K562 (cell line): ENCODE data around the gene IFT122. TPM values are rescaled to one million over a fixed set of nuclear protein-coding genes. Genes with fewer than 3 reads are reported as not detected.
A peak's percentile ranks its signal among the peaks of the same experiment; 100 is the strongest.

Experiments used
- CBX5 ChIP-seq: IDR thresholded peaks from 2 replicates; pipeline ENCODE4 v1.6.1; 2014; ENCODE audit warnings: low read depth, borderline replicate concordance
- HCFC1 ChIP-seq: IDR thresholded peaks from 2 replicates; pipeline ENCODE4 v1.6.1; 2012; ENCODE audit warnings: low read depth, low read length, improper control_type of control experiment
- HIVEP1 ChIP-seq: fragments of 250-450 bp; sonication (Bioruptor Pico); IDR thresholded peaks from 2 replicates; pipeline ENCODE4 v1.4.0; 2020; ENCODE audit warnings: mild to moderate bottlenecking
- HNRNPH1 ChIP-seq: fragments of 200-400 bp; formaldehyde crosslinking; optimal IDR thresholded peaks from 2 replicates; pipeline ENCODE3; 2017; ENCODE audit warnings: low read depth, mild to moderate bottlenecking, low read length, moderate library complexity
- JUN ChIP-seq, 2 experiments: sonication (generic) in 1 of 2; formaldehyde crosslinking in 1 of 2; IDR thresholded peaks; 2 replicates each; pipeline versions ENCODE4 v1.6.1 to v1.8.0; 2012 to 2022; ENCODE audit warnings: borderline replicate concordance in 2 of 2, mild to moderate bottlenecking in 2 of 2, improper control_type of control experiment in 1 of 2, low read depth in 1 of 2, low read length in 1 of 2, missing genetic modification reagents in 1 of 2
- MECOM ChIP-seq: fragments of 250-450 bp; sonication (Bioruptor Pico); IDR thresholded peaks from 2 replicates; pipeline ENCODE4 v1.8.0; 2022; ENCODE audit warnings: inconsistent platforms
- MEF2A ChIP-seq: IDR thresholded peaks from 2 replicates; pipeline ENCODE4 v1.6.1; 2011; ENCODE audit warnings: low read depth, mild to moderate bottlenecking, low read length, moderate library complexity; ENCODE audit not compliant: control insufficient read depth
- NCOA2 ChIP-seq, 2 experiments: fragments of 450-650 bp; IDR thresholded peaks; 2 replicates each; pipeline ENCODE4 v1.6.1; 2018; ENCODE audit warnings: mild to moderate bottlenecking in 2 of 2, moderate library complexity in 1 of 2; ENCODE audit not compliant: partially characterized antibody in 2 of 2
- NCOR1 ChIP-seq: fragments of 450-650 bp; IDR thresholded peaks from 2 replicates; pipeline ENCODE4 v1.6.1; 2016; ENCODE audit warnings: mild to moderate bottlenecking, moderate library complexity
- NFYB ChIP-seq: IDR thresholded peaks from 2 replicates; pipeline ENCODE4 v1.6.1; 2011; ENCODE audit warnings: mild to moderate bottlenecking, moderate library complexity; ENCODE audit not compliant: insufficient read length; ENCODE audit errors: extremely low read depth
- NR1H2 ChIP-seq: sonication (generic); formaldehyde crosslinking; IDR thresholded peaks from 2 replicates; pipeline ENCODE4 v1.4.0; 2020; ENCODE audit warnings: mild to moderate bottlenecking, missing genetic modification reagents
- RBBP5 ChIP-seq: fragments of 200-600 bp; sonication (generic); IDR thresholded peaks from 2 replicates; pipeline ENCODE4 v1.6.1; 2012; ENCODE audit warnings: borderline replicate concordance, mild to moderate bottlenecking, low read length, control low read depth, inconsistent platforms; ENCODE audit not compliant: insufficient read depth, poor library complexity, severe bottlenecking
- SMAD3 ChIP-seq: fragments of 450-650 bp; formaldehyde crosslinking; conservative IDR thresholded peaks from 2 replicates; pipeline ENCODE4 v1.4.0; 2020; ENCODE audit warnings: mild to moderate bottlenecking
- SRSF1 ChIP-seq: fragments of 200-400 bp; formaldehyde crosslinking; IDR thresholded peaks from 2 replicates; pipeline ENCODE4 v1.6.1; 2017; ENCODE audit warnings: mild to moderate bottlenecking, low read depth, low read length, moderate library complexity
- TAL1 ChIP-seq: fragments of 450-650 bp; IDR thresholded peaks from 2 replicates; pipeline ENCODE4 v1.6.1; 2016; ENCODE audit warnings: mild to moderate bottlenecking
- TSC22D4 ChIP-seq: fragments of 450-650 bp; IDR thresholded peaks from 2 replicates; pipeline ENCODE4 v1.6.1; 2016; ENCODE audit warnings: missing genetic modification characterization, missing biosample characterization, control low read depth
- ZNF146 ChIP-seq: IDR thresholded peaks from one replicate; pipeline ENCODE4 v1.6.1; 2018; ENCODE audit warnings: missing compliant biosample characterization; ENCODE audit not compliant: unreplicated experiment
- ZNF253 ChIP-seq: fragments of 250-450 bp; sonication (Bioruptor Pico); conservative IDR thresholded peaks from 2 replicates; pipeline ENCODE4 v1.6.1; 2021; ENCODE audit warnings: mild to moderate bottlenecking
- ZNF507 ChIP-seq: conservative IDR thresholded peaks from 2 replicates; pipeline ENCODE4 v1.6.1; 2017; ENCODE audit warnings: missing genetic modification characterization, missing compliant biosample characterization
- ZNF695 ChIP-seq: fragments of 450-650 bp; formaldehyde crosslinking; IDR thresholded peaks from 2 replicates; pipeline ENCODE4 v1.4.0; 2020; ENCODE audit warnings: mild to moderate bottlenecking, moderate library complexity
- ZNF75A ChIP-seq: fragments of 450-650 bp; formaldehyde crosslinking; IDR thresholded peaks from 2 replicates; pipeline ENCODE4 v1.4.0; 2020; ENCODE audit warnings: mild to moderate bottlenecking
- polyA plus RNA-seq, 8 experiments: library from polyadenylated mRNA; depleted of rRNA in 4 of 8; stranded (reverse) in 5 of 8; unstranded in 3 of 8; fragments of >200 nt; fragmentation: Nextera tagmentation in 2 of 8; fragmentation: Illumina TruSeq in 1 of 8; extraction: Ambion mirVana in 2 of 8; extraction: Trizol in 1 of 8; gene quantifications; 2 replicates each; pipeline versions ENCODE4 v1.2.1 to v1.2.3, GENCODE V29; 2011 to 2014; ENCODE audit warnings: inconsistent platforms in 1 of 8, missing spikeins in 1 of 8
- total RNA-seq, 7 experiments: library from RNA; depleted of rRNA in 6 of 7; stranded (reverse); fragments of >200 nt in 6 of 7; fragmentation: Illumina TruSeq in 2 of 7; extraction: Trizol in 2 of 7; gene quantifications; 2 replicates each; pipeline versions ENCODE4 v1.2.1 to v1.2.3, GENCODE V29; 2011 to 2021; ENCODE audit warnings: low replicate concordance in 1 of 7
- TF ChIP-seq, protein P1 (sequence below): fragments of 250-450 bp; sonication (Bioruptor Pico); IDR thresholded peaks from 2 replicates; pipeline ENCODE4 v1.5.1; 2021; ENCODE audit warnings: mild to moderate bottlenecking
- TF ChIP-seq, protein P2 (sequence below): sonication (generic); formaldehyde crosslinking; IDR thresholded peaks from 2 replicates; pipeline ENCODE4 v1.4.0; 2020; ENCODE audit warnings: mild to moderate bottlenecking, missing genetic modification reagents
- TF ChIP-seq, protein P3 (sequence below): fragments of 450-650 bp; formaldehyde crosslinking; IDR thresholded peaks from 2 replicates; pipeline ENCODE4 v1.4.0; 2022; ENCODE audit warnings: mild to moderate bottlenecking, moderate library complexity
- TF ChIP-seq, protein P4 (sequence below): sonication (generic); formaldehyde crosslinking; IDR thresholded peaks from 2 replicates; pipeline ENCODE4 v1.8.0; 2023; ENCODE audit warnings: mild to moderate bottlenecking, missing genetic modification reagents

IFT122 gene
- total and polyA plus RNA-seq, 9 of the 15 experiments (the other 6 are each of a cell fraction or from before 2014, with no cell fraction given): 2.4 to 11.5 (median 7.7) TPM

DNA sequence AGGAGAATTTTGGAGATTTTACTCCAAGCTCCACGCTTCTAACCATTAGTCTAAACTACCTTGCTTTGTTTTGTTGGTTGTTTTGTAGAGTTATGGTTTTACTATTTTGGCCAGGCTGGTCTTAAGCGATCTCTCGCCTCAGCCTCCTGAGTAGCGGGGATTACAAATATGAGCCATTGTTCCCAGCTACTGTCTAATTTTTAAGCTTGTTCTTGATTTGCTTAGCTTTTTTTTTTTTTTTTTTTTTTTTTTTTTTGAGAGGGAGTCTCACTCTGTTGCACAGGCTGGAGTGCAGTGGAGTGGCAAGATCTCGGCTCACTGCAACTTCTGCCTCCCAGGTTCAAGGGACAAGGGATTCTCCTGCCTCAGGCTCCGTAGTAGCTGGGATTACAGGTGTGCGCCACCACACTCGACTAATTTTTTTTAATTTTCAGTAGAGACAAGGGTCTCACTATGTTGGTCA, 40.1 kb upstream of the IFT122 start (continued):
- TF ChIP-seq ZNF695 (CRISPR knock-in tag): no peak
- no peak for TF ChIP-seq HIVEP1 (CRISPR knock-in tag)
- no peak for TF ChIP-seq CBX5
- TF ChIP-seq, protein P1, sequence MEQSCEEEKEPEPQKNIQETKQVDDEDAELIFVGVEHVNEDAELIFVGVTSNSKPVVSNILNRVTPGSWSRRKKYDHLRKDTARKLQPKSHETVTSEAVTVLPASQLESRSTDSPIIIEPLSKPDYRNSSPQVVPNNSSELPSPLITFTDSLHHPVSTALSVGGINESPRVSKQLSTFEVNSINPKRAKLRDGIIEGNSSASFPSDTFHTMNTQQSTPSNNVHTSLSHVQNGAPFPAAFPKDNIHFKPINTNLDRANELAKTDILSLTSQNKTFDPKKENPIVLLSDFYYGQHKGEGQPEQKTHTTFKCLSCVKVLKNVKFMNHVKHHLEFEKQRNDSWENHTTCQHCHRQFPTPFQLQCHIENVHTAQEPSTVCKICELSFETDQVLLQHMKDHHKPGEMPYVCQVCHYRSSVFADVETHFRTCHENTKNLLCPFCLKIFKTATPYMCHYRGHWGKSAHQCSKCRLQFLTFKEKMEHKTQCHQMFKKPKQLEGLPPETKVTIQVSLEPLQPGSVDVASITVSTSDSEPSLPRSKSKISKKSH (CRISPR knock-in tag): no peak
- no peak for TF ChIP-seq NFYB
- TF ChIP-seq SMAD3 (CRISPR knock-in tag): no peak
- TF ChIP-seq RBBP5: no peak
- no peak for TF ChIP-seq ZNF253 (CRISPR knock-in tag)
- no peak for TF ChIP-seq ZNF507
- no peak for TF ChIP-seq HCFC1
- no peak for TF ChIP-seq ZNF146 (CRISPR knock-in tag)
- TF ChIP-seq, protein P2, sequence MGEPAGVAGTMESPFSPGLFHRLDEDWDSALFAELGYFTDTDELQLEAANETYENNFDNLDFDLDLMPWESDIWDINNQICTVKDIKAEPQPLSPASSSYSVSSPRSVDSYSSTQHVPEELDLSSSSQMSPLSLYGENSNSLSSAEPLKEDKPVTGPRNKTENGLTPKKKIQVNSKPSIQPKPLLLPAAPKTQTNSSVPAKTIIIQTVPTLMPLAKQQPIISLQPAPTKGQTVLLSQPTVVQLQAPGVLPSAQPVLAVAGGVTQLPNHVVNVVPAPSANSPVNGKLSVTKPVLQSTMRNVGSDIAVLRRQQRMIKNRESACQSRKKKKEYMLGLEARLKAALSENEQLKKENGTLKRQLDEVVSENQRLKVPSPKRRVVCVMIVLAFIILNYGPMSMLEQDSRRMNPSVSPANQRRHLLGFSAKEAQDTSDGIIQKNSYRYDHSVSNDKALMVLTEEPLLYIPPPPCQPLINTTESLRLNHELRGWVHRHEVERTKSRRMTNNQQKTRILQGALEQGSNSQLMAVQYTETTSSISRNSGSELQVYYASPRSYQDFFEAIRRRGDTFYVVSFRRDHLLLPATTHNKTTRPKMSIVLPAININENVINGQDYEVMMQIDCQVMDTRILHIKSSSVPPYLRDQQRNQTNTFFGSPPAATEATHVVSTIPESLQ: no peak
- TF ChIP-seq TAL1: no peak
- no peak for TF ChIP-seq MECOM (CRISPR knock-in tag)
- TF ChIP-seq, protein P3, sequence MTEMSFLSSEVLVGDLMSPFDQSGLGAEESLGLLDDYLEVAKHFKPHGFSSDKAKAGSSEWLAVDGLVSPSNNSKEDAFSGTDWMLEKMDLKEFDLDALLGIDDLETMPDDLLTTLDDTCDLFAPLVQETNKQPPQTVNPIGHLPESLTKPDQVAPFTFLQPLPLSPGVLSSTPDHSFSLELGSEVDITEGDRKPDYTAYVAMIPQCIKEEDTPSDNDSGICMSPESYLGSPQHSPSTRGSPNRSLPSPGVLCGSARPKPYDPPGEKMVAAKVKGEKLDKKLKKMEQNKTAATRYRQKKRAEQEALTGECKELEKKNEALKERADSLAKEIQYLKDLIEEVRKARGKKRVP (CRISPR knock-in tag): no peak
- no peak for TF ChIP-seq NCOA2 (IDR thresholded peaks at IDR 0.05; ENCODE audit: partially characterized antibody in 2 of 2)
- TF ChIP-seq SRSF1: no peak
- TF ChIP-seq, protein P4, sequence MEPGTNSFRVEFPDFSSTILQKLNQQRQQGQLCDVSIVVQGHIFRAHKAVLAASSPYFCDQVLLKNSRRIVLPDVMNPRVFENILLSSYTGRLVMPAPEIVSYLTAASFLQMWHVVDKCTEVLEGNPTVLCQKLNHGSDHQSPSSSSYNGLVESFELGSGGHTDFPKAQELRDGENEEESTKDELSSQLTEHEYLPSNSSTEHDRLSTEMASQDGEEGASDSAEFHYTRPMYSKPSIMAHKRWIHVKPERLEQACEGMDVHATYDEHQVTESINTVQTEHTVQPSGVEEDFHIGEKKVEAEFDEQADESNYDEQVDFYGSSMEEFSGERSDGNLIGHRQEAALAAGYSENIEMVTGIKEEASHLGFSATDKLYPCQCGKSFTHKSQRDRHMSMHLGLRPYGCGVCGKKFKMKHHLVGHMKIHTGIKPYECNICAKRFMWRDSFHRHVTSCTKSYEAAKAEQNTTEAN (CRISPR knock-in tag): no peak
- peak; percentile 6; the same call in 1 of the 2 replicates for TF ChIP-seq NCOR1
- no peak for TF ChIP-seq TSC22D4 (tag)
- no peak for TF ChIP-seq NR1H2
- TF ChIP-seq JUN (IDR thresholded peaks at IDR 0.05; ENCODE audit: borderline replicate concordance, low read depth, low read length): no peak
- TF ChIP-seq JUN (CRISPR knock-in tag; IDR thresholded peaks at IDR 0.05; ENCODE audit: borderline replicate concordance): no peak
- TF ChIP-seq ZNF75A (CRISPR knock-in tag): no peak
- TF ChIP-seq MEF2A: 0 out of 2 replicates have a peak, but pooled peaks have one; percentile 4
- no peak for TF ChIP-seq HNRNPH1
